ENCODE results near the gene PNPLA7. TPM values are rescaled to one million over a fixed set of nuclear protein-coding genes. Genes with fewer than 3 reads are reported as not detected.
"Not testable (repeated sequence)": the region's sequence is repeated elsewhere in the genome, so short reads cannot be mapped to it uniquely, and the experiment has no call there.

Gene PNPLA7
- total RNA-seq, 1 experiment from 2014 or later: 1.8 TPM

- DNase-seq (ENCODE audit: low read depth, low spot score) (no peak), ATAC-seq (no peak)
- CTCF ChIA-PET: interaction anchor here (0.9 kb wide), 1 partner anchor 19 kb away, joined by 3 read pairs; no protein-coding TSS in a partner anchor
- Histone ChIP-seq H3K4me2 (ENCODE audit: low read length) (no peak overlapping the region), H3K79me2 (ENCODE audit: insufficient read depth, low read length) (peaks cover 23% of the 10 kb centered on the region), H3K4me1 (ENCODE audit: control insufficient read depth in 1 of 2, insufficient read depth in 2 of 2, low read length in 2 of 2) (peaks cover 11 to 22% of the 10 kb centered on the region in 2 experiments), H3K9me3 (ENCODE audit: control insufficient read depth in 1 of 2, insufficient read depth in 1 of 2, low read depth in 1 of 2, low read length in 2 of 2) (no peaks in the 10 kb centered on the region), H3K36me3 (ENCODE audit: control insufficient read depth in 1 of 2, insufficient read depth in 2 of 2, low read length in 2 of 2) (peaks cover 30% of the 10 kb centered on the region in 2 experiments; a peak in 3 of 4 replicates), H3K27me3 (ENCODE audit: insufficient read depth, low read length) (no peaks in the 10 kb centered on the region), H2AFZ (ENCODE audit: low read depth, low read length, poor library complexity, severe bottlenecking) (no peak overlapping the region), H3K4me3 (replicated peaks in 1 of 2; ENCODE audit: low read depth in 1 of 2, low read length in 2 of 2) (no peak overlapping the region), H3K9me2 (ENCODE audit: insufficient read depth) (no peaks in the 10 kb centered on the region), H3K9ac (ENCODE audit: low read length) (no peak overlapping the region), H4K20me1 (ENCODE audit: insufficient read depth) (peaks cover 8% of the 10 kb centered on the region; the same call in 1 of the 2 replicates), H3K27ac (ENCODE audit: low read depth, low read length) (no peak overlapping the region)
- intact Hi-C loops (cut with micrococcal nuclease): no loop called here
- BruUV-seq (replicated peaks): no TSS peak
- RAD21 ChIA-PET (ENCODE audit: low non-redundant PET in 1 of 2, low total read pairs in 2 of 2, uncharacterized antibody in 2 of 2, unreplicated experiment in 2 of 2): no interaction called here
- TF ChIP-seq ELF1 (IDR thresholded peaks at IDR 0.05; ENCODE audit: borderline replicate concordance, low read depth): no peak
- POLR2A ChIA-PET: no interaction called here
Measured at GRCh38 chr9:137554349-137554748, 4.1 kb upstream of the PNPLA7 start.

GRCh38 chr9:137553654-137554053, 3.5 kb upstream of the PNPLA7 start:
- peaks cover 23% of the 10 kb centered on the region for H3K79me2 ChIP-seq (ENCODE audit: insufficient read depth, low read length)
- H3K9me2 ChIP-seq (ENCODE audit: insufficient read depth); H3K27me3 ChIP-seq (ENCODE audit: insufficient read depth, low read length); H3K9ac ChIP-seq (ENCODE audit: low read length); H3K4me3 ChIP-seq (replicated peaks in 1 of 2; ENCODE audit: low read depth in 1 of 2, low read length in 2 of 2); CTCF ChIA-PET; BruUV-seq (replicated peaks); H4K20me1 ChIP-seq (ENCODE audit: insufficient read depth); DNase-seq (ENCODE audit: low read depth, low spot score); H2AFZ ChIP-seq (ENCODE audit: low read depth, low read length, poor library complexity, severe bottlenecking); POLR2A ChIA-PET; H3K4me2 ChIP-seq (ENCODE audit: low read length); intact Hi-C loops (cut with micrococcal nuclease); RAD21 ChIA-PET (ENCODE audit: low non-redundant PET in 1 of 2, low total read pairs in 2 of 2, uncharacterized antibody in 2 of 2, unreplicated experiment in 2 of 2); H3K9me3 ChIP-seq (ENCODE audit: control insufficient read depth in 1 of 2, insufficient read depth in 1 of 2, low read depth in 1 of 2, low read length in 2 of 2); H3K27ac ChIP-seq (ENCODE audit: low read depth, low read length); ATAC-seq: not testable (repeated sequence)
- H3K4me1 ChIP-seq (ENCODE audit: control insufficient read depth in 1 of 2, insufficient read depth in 2 of 2, low read length in 2 of 2): peaks cover 11 to 22% of the 10 kb centered on the region in 2 experiments
- peaks cover 30% of the 10 kb centered on the region in 2 experiments; a peak in 3 of 4 replicates for H3K36me3 ChIP-seq (ENCODE audit: control insufficient read depth in 1 of 2, insufficient read depth in 2 of 2, low read length in 2 of 2)
